Endothelial cell of umbilical vein (primary cell): ENCODE data around the gene LPAR5. TPM values are rescaled to one million over a fixed set of nuclear protein-coding genes. Genes with fewer than 3 reads are reported as not detected.

ENCODE experiments used
- BruUV-seq: library from RNA; stranded (reverse); fragments of 400-500 nt; replicated peaks from 2 replicates; lab custom pipeline; 2021; lab: Mats Ljungman, UMichigan
- CTCF ChIA-PET: fragments of 300-600, 350-600 bp; sonication (Branson Sonifier 250); formaldehyde crosslinking; loops from one replicate; lab custom pipeline; 2021; ENCODE audit warnings: antibody characterized with exemption, inconsistent platforms; lab: Charles Lee
- POLR2A ChIA-PET: fragments of 300-600, 350-600 bp; sonication (Branson Sonifier 250); formaldehyde crosslinking; loops from one replicate; lab custom pipeline; 2021; ENCODE audit warnings: antibody characterized with exemption, inconsistent platforms; lab: Charles Lee
- DNase-seq: peaks from one replicate; pipeline ENCODE4 v3.0.0-alpha.2; 2011; ENCODE audit warnings: low read depth, low spot score
- FAIRE-seq: peaks from 2 replicates; lab custom pipeline; 2011; peaks lifted over from hg19 to GRCh38; lab: Jason Lieb, UNC
- H2AFZ ChIP-seq: 2 replicates; pipeline ENCODE4 v1.6.0; 2012; ENCODE audit warnings: low read depth, low read length, control low read depth, inconsistent platforms
- H3K27ac ChIP-seq: 2 replicates; pipeline ENCODE4 v1.5.1; 2011; ENCODE audit warnings: low read depth, mild to moderate bottlenecking, control low read depth, low read length, moderate library complexity; ENCODE audit not compliant: insufficient read depth
- H3K27me3 ChIP-seq, 2 experiments: 2 replicates each; pipeline versions ENCODE4 v1.6.0 to v1.6.1; 2011; ENCODE audit warnings: low read length in 2 of 2, mixed read lengths in 1 of 2; ENCODE audit not compliant: control insufficient read depth in 2 of 2, insufficient read depth in 2 of 2
- H3K36me3 ChIP-seq, 2 experiments: 2 replicates in 1 of 2; 3 replicates in 1 of 2; pipeline ENCODE4 v1.5.1; 2011; ENCODE audit warnings: low read length in 2 of 2, mild to moderate bottlenecking in 1 of 2, moderate library complexity in 1 of 2; ENCODE audit not compliant: control insufficient read depth in 2 of 2, insufficient read depth in 2 of 2; ENCODE audit errors: extremely low read depth in 1 of 2
- H3K4me1 ChIP-seq: 3 replicates; pipeline ENCODE4 v1.5.1; 2011; ENCODE audit warnings: mild to moderate bottlenecking, low read length; ENCODE audit not compliant: control insufficient read depth, insufficient read depth; ENCODE audit errors: extremely low read depth
- H3K4me2 ChIP-seq: 2 replicates; pipeline ENCODE4 v1.6.1; 2011; ENCODE audit warnings: low read length, control low read depth, mixed read lengths; ENCODE audit not compliant: insufficient read depth
- H3K4me3 ChIP-seq, 3 experiments: fragments of 200-600 bp in 1 of 3; sonication (generic), shearing (Covaris generic) in 1 of 3; replicated peaks in 1 of 3; 2 replicates each; pipeline ENCODE4 v1.5.1; 2011 to 2016; ENCODE audit warnings: control low read depth in 3 of 3, low read length in 3 of 3, mild to moderate bottlenecking in 2 of 3, inconsistent platforms in 1 of 3, low read depth in 1 of 3, moderate library complexity in 1 of 3; ENCODE audit not compliant: insufficient read depth in 1 of 3
- H3K79me2 ChIP-seq: 2 replicates; pipeline ENCODE4 v1.6.0; 2012; ENCODE audit warnings: low read length, inconsistent platforms; ENCODE audit not compliant: control insufficient read depth, insufficient read depth
- H3K9ac ChIP-seq: replicated peaks from 2 replicates; pipeline ENCODE3; 2011; ENCODE audit warnings: low read length, control low read depth; ENCODE audit not compliant: insufficient read depth; ENCODE audit errors: extremely low read depth
- H3K9me1 ChIP-seq: replicated peaks from 3 replicates; pipeline ENCODE4 v1.6.0; 2011; ENCODE audit warnings: mild to moderate bottlenecking, low read length; ENCODE audit not compliant: control insufficient read depth, insufficient read depth; ENCODE audit errors: extremely low read depth
- H3K9me3 ChIP-seq: replicated peaks from 2 replicates; pipeline ENCODE4 v1.5.1; 2012; ENCODE audit warnings: low read length, inconsistent platforms; ENCODE audit not compliant: control insufficient read depth, insufficient read depth
- H4K20me1 ChIP-seq: replicated peaks from 2 replicates; pipeline ENCODE3; 2011; ENCODE audit warnings: mild to moderate bottlenecking, low read length; ENCODE audit not compliant: control insufficient read depth, insufficient read depth; ENCODE audit errors: extremely low read depth
- EZH2 ChIP-seq: IDR thresholded peaks from 2 replicates; pipeline ENCODE4 v1.6.1; 2012; ENCODE audit warnings: borderline replicate concordance, low read depth, mild to moderate bottlenecking, moderate library complexity, low read length, inconsistent platforms; ENCODE audit not compliant: severe bottlenecking
- FOS ChIP-seq: IDR thresholded peaks from 2 replicates; pipeline ENCODE4 v1.6.1; 2011; ENCODE audit warnings: mild to moderate bottlenecking, low read length, moderate library complexity, borderline replicate concordance; ENCODE audit not compliant: insufficient read depth
- GATA2 ChIP-seq: IDR thresholded peaks from 2 replicates; pipeline ENCODE4 v1.7.0; 2011; ENCODE audit warnings: low read depth, mild to moderate bottlenecking, moderate library complexity, mixed read lengths, low read length; ENCODE audit not compliant: insufficient read length, insufficient read depth
- JUN ChIP-seq: IDR thresholded peaks from 2 replicates; pipeline ENCODE4 v1.6.1; 2011; ENCODE audit warnings: borderline replicate concordance, low read depth; ENCODE audit not compliant: insufficient read length, insufficient read depth
- MYC ChIP-seq: IDR thresholded peaks from one replicate; pipeline ENCODE4 v1.6.1; 2011; ENCODE audit warnings: mild to moderate bottlenecking, low read depth, low read length
- POLR2A ChIP-seq: IDR thresholded peaks from 2 replicates; pipeline ENCODE4 v1.6.1; 2012; ENCODE audit warnings: low read depth, mild to moderate bottlenecking, control low read depth, low read length
- POLR2AphosphoS5 ChIP-seq: IDR thresholded peaks from 2 replicates; pipeline ENCODE4 v1.6.1; 2012; ENCODE audit warnings: low read depth, mild to moderate bottlenecking, control low read depth, low read length, moderate library complexity; ENCODE audit not compliant: insufficient read depth
- dilution Hi-C: fragments of 300-500 bp; cut with MboI; formaldehyde crosslinking; loops from one replicate; pipeline ENCODE4 v1.15.0; 2019; ENCODE audit warnings: low sequenced_read_pairs; ENCODE audit not compliant: extremely low pct_ligation_motif_present
- intact Hi-C: fragments of 100-400 bp; cut with micrococcal nuclease; formaldehyde crosslinking; loops from one replicate; pipeline ENCODE4 v1.10.0; 2022
- polyA plus RNA-seq, 4 experiments: library from polyadenylated mRNA; depleted of rRNA in 3 of 4; stranded (reverse) in 3 of 4; unstranded in 1 of 4; fragments of >200 nt; gene quantifications; 2 replicates each; pipeline versions ENCODE4 v1.2.1 to v1.2.3, GENCODE V29; 2011 to 2012; ENCODE audit warnings: missing spikeins in 1 of 4
- total RNA-seq: library from RNA; stranded (reverse); gene quantifications from 2 replicates; pipeline ENCODE4 v1.2.3, GENCODE V29; 2021
- TF ChIP-seq, protein P1 (sequence below): IDR thresholded peaks from 2 replicates; pipeline ENCODE4 v1.6.1; 2011; ENCODE audit not compliant: insufficient read depth, insufficient read length
- TF ChIP-seq, protein P2 (sequence below), 2 donors: IDR thresholded peaks; 1 replicate in 1 of 2; 2 replicates in 1 of 2; pipeline ENCODE4 v1.5.1; 2011; ENCODE audit warnings: low read length in 2 of 2, mild to moderate bottlenecking in 2 of 2, moderate library complexity in 2 of 2, control low read depth in 1 of 2, inconsistent platforms in 1 of 2, low read depth in 1 of 2; ENCODE audit not compliant: insufficient read depth in 1 of 2; ENCODE audit errors: extremely low read depth in 1 of 2

The LPAR5 gene
- total and polyA plus RNA-seq, 2 donors (not counting 3 experiments of a cell fraction or from before 2014, with no cell fraction given), result 0.23 TPM; not detected in 1

DNA sequence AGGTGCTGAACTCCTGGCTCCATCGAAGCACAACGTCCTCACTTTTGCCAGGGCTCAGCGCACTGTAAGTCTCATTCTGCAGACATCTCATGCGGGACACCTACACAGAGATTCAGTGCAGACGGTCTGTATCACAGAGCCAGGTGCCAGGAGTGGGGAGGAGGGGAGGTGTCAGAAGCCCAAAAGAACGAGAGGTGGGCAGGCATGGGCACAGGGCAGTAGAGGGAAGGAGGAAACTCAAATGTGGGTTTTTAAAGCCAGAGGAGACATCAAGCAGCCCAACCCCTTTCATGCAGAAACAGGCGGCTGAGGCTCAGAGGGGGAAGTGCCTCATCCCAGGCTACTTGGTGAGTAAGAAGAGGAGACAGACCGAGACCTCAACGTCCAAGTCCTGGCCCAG is 2.5 kb upstream of the LPAR5 start:
- Histone ChIP-seq H3K4me1 (peaks cover 13% of the 10 kb centered on the region), H3K4me2 (no peak overlapping the region), H2AFZ (peak overlapping the region; percentile 45), H3K79me2 (no peaks in the 10 kb centered on the region), H3K27ac (no peak overlapping the region), H3K36me3 (no peaks in the 10 kb centered on the region), H4K20me1 (no peaks in the 10 kb centered on the region), H3K9me1 (no peaks in the 10 kb centered on the region), H3K4me3 (no peak overlapping the region), H3K9me3 (no peaks in the 10 kb centered on the region), H3K9ac (no peak overlapping the region), H3K27me3 (peaks cover 0 to 2% of the 10 kb centered on the region in 2 experiments)
- dilution Hi-C loops, result no loop called here
- ChIA-PET CTCF (no interaction called here), POLR2A (no interaction called here)
- no TSS peak for BruUV-seq
- intact Hi-C loops, result loop anchor here (2.0 kb wide), 1 partner anchor 18 kb away; no protein-coding TSS in a partner anchor
- TF ChIP-seq FOS (no peak), JUN (no peak), MYC (no peak), GATA2 (no peak), POLR2AphosphoS5 (no peak), EZH2 (no peak), POLR2A (no peak)
- TF ChIP-seq, protein P1, sequence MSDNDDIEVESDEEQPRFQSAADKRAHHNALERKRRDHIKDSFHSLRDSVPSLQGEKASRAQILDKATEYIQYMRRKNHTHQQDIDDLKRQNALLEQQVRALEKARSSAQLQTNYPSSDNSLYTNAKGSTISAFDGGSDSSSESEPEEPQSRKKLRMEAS, result no peak
- TF ChIP-seq, protein P2, sequence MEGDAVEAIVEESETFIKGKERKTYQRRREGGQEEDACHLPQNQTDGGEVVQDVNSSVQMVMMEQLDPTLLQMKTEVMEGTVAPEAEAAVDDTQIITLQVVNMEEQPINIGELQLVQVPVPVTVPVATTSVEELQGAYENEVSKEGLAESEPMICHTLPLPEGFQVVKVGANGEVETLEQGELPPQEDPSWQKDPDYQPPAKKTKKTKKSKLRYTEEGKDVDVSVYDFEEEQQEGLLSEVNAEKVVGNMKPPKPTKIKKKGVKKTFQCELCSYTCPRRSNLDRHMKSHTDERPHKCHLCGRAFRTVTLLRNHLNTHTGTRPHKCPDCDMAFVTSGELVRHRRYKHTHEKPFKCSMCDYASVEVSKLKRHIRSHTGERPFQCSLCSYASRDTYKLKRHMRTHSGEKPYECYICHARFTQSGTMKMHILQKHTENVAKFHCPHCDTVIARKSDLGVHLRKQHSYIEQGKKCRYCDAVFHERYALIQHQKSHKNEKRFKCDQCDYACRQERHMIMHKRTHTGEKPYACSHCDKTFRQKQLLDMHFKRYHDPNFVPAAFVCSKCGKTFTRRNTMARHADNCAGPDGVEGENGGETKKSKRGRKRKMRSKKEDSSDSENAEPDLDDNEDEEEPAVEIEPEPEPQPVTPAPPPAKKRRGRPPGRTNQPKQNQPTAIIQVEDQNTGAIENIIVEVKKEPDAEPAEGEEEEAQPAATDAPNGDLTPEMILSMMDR (IDR thresholded peaks at IDR 0.05; ENCODE audit: extremely low read depth in 1 of 2, insufficient read depth in 1 of 2, low read depth in 1 of 2, low read length in 2 of 2), result no peak
- DNase-seq (no peak), FAIRE-seq (no peak)
